HG03196 (cell line): ENCODE results near the gene WDR87.

Source experiments
- ATAC-seq: cut with Tn5 transposase; IDR thresholded peaks from one replicate; pipeline ENCODE4 v1.9.1; 2021; ENCODE audit not compliant: unreplicated experiment

Gene WDR87

DNA sequence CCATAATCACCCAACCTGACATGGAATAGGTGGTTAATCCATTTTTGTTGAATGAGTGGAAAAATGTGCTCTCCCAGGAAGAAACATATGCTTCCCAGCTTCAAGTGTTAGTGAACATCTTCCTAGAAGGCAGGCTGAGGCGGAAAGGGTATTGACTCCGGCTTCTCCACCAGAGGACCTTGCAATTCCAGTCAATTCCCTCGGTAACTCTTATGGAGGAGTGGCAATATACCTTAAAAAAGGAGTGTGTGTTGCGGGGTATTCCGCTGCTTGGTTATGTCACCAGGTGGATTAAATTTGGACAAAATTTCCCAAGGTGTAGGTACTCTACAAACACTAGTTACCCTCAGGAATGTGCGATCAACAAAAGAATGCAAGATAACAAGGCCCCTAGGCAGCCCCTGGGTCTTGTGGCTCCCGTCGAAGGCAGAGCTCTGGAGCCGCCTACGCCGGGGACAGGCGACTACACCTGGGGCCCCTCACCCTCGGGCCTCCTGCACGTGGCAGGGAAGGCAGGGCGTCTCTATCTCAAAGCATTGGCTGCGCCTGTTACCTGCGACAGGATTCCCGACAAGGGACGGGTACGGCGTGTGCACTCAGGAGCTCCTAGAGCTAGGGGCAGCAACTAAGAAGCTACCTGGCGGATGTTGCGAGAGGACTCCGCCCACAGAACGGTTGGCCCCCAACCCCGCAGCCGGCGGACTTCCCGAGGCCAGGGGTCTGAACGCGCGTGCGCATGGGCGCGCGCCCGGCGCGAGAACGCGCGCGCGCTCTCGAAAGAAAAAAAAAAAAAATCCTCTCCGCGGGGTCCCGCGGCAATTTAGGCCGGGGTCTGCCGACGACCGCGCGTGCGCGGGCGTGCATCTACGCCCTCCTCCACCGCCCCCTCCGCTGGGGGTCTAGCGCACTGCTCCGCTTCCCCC, at the start of gene WDR87:
Gene WDR87, minus strand, starts transcription at position 649 of the 923 bp plus-strand sequence. CDS start 8,355 bp downstream, outside the sequence.
- peak; percentile 30 for ATAC-seq

DNA sequence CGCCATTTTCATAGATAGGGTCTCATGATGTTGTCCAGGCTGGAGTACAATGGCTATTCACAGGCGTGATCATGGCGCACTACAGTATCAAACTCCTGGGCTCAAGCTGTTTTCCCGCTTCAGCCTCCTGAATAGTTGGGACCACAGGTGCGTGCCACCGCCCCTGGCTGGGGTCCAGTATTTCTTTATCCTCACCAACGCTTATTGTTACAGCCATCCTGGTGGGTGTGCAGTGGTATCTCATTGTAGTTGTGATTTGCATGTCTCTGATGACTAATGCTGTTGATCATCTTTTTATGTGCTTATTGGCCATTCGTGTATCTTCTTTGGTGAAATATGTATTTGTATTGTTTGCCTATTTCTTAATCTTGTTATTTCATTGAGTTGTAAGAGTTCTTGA, 49.6 kb upstream of the WDR87 start:
- no peak for ATAC-seq

DNA sequence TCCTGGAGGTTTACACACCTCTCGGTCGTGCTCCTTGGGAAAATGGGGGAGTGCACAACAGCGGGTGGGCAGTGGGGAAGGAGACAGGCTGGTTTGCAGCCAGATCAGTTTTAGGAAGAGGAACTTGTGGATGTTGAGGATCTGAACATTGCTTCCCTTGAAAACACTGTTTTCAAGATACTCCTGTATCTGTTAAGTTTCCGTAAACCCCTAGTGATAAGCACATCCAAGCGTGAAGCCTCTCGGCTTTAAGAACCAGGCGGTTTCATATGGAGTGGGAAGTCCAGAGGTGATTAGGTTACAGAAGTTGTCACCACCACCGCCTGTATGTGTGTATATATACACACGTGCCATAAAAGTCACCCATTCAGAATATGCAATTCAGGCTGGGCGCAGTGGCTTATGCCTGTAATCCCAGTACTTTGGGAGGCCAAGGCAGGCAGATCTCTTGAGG, 48.1 kb upstream of the WDR87 start:
- no peak for ATAC-seq

DNA sequence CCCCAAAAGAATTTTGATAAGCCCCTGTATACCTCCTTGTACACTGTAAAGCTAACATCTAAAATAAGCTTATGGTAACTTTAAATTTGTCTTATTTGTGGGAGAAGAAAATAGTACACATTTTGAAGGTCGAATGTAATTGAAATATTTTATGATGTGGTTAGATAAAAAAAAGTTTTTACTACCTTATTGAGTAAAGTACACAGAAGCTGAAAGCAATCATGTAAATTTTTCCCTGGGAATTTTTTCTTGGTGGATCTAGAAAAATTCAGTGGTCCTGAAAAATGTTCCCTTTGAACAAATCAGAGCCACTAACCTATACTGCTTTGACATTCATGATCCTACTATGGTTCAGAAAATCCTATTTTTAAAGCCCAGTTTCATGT, 47.5 kb upstream of the WDR87 start:
- no peak for ATAC-seq

DNA sequence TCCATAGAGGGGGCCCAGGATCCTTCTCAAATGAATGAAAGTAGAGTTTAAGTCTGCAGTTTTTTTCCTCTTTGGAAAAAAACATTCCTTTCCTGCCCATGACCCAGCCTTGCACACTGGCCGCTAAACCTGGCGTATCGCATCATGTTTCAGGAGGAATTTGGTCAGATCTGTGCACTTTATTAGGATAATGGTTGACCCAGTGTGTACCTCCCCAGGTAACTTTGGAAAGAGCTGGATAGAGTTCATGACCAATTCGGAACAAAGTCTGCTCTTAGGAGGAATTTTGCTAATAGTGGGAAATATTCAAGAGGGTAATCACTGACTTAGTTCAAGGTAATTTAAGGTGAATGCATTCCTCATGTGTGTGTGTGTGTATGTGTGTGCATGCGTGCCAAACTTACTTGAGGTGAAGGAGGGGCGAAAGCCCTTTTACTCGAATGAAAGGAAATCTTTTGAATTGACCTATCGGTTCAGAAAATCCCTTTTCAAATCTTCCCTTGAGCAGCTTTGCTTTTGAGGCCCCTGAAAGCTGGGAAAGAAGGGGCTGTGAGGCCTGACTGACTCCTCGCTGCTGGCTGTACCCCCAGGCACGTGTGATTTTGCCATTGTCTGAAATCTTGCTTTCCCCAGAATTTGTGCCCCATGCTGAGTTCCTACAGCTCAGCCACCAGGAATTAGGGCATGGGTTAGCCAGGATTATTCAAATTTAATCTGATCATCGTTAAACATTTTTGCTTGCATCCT, 47.0 kb upstream of the WDR87 start:
- no peak for ATAC-seq

DNA sequence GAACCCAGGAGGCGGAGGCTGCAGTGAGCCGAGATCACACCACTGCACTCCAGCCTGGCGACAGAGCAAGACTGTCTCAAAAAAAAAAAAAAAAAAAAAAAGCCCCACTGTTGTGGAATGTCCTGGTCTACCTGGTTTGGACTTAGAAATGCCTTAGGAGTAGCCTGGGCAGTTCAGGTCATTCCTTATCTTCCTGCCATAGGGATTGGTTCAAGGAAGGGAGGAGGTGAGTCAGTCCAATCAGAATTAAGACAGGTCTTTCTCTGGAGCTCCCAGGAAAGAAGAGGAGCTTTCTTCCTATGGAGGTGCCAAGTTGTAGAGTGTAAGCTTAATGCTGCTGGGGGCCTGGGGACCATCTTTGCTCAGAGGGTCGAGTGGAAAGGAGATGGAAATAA, 45.4 kb upstream of the WDR87 start:
- ATAC-seq = no peak

DNA sequence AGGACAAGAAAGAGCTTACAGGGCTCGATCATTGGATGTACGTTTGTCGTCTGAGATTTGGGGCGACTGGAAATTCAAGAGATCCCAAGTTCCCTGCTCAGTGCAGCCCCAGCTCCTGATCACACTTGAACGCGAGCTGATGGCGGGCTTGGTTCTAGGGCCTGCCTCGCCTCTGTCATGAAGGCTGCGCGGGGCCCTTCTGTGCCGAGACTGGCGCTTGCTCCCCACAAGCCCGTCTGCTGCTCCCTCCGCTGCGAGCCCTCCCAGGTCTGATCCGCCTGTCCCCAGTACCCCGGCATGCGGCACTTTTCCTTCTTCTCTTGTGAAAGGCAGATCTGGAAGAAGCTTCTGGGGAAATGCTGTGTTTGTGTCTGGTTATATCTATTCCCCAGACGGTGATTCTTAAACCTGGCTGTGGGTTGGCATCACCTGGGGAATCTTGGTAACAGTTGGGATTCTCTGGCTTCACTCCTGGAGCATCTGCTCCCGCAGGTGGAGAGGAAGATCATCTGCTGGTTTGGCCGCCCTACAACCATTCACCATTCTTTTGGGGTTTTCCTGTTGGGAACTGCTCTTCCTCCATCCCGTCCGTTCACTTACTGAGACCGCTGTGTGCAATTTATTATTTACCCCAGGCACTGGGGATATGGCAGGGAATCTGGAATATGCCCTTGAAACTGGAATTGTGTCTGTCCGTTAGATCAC, 44.2 kb upstream of the WDR87 start:
- no peak for ATAC-seq

DNA sequence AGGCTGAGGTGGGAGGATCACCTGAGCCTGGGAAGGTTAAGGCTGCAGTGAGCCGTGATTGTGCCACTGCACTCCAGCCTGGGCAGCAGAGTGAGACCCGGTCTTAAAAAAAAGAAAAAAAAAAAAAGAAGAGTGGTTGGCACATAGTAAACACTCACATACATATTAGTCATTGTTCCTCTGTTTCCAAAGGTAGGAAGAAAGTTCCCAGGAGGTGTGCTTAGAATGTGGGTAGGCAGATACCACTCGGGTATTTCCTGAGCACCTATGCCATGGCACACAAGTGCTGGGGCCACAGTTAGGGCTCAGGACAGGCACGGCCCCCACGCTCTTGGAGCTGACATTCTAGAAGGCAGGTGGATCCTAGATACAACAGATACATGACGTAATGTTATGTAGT, 42.0 kb upstream of the WDR87 start:
- no peak for ATAC-seq

DNA sequence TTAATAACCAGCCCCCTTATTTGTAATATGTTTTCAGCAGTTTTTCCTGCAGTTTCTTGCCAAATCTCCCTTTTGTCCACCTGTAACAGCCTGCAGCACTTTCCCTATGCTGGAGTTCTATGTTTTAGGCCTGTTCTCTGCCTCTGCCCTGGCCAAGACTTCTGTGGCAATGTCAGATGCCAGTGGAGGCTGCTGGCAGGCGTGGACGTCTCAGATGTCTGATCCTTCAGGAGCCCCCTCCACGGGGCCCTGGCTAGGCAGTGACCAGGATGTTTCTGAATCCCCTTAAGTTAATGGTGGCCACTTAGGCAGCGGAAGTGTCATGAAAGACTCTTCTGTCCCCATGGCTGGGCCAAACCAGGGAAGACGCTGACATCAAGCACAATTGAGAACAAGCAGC, 41.4 kb upstream of the WDR87 start:
- ATAC-seq = no peak

DNA sequence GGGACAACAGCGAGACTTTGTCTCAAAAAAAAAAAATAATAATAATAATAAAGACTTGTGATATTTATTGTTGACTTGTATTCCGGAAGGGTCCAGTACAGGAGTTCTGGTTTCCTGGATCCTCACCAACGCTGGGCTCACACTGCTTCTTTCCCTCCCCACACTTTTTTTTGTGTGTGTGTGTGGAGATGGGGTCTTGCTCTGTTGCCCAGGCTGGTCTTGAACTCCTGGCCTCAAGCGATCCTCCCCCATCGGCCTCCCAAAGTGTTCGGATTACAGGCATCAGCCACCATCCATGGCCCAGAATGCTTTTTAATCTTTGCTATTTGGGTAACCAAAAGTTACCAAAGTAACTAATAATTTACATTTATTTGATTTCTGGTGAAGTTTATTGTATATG, 39.7 kb upstream of the WDR87 start:
- ATAC-seq = no peak

DNA sequence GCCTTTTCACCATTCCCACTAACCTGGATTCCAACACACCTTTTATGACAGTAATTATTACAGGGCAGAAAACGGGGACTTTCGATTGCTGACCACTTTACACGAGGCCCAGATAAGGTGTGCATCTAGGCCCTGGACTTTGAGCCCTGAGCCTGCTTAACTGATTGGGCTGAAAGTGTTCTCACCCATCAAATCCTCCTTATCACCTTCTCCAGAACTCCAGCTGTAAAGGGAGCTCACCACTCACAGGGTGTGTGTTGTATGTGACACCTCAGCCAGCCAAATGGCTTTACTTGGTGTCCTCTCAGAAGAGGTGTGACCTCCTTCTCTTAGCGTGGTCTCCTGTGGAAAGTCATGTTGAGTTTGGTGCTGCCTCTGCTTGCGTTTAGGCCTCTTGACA, 37.1 kb upstream of the WDR87 start:
- no peak for ATAC-seq

DNA sequence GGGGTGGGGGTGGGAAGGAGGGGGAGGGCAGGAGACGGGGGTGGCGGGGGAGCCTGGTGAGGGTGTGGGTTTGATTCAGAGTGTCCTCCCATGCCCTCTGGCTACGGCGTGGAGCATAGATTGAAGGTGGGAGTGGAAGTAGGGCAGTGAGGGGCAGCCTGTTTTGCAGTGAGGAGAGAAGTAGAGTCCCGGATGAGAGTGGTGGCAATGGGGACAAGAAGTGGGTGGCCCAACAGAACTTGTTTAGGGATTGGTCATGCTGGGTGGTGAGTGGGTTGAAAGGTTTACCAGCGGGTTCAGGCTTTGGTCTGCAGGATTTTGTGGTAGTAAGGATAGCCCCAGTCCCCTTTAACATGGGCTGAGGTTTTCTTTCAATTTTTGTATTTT, 36.1 kb upstream of the WDR87 start:
- ATAC-seq = no peak

DNA sequence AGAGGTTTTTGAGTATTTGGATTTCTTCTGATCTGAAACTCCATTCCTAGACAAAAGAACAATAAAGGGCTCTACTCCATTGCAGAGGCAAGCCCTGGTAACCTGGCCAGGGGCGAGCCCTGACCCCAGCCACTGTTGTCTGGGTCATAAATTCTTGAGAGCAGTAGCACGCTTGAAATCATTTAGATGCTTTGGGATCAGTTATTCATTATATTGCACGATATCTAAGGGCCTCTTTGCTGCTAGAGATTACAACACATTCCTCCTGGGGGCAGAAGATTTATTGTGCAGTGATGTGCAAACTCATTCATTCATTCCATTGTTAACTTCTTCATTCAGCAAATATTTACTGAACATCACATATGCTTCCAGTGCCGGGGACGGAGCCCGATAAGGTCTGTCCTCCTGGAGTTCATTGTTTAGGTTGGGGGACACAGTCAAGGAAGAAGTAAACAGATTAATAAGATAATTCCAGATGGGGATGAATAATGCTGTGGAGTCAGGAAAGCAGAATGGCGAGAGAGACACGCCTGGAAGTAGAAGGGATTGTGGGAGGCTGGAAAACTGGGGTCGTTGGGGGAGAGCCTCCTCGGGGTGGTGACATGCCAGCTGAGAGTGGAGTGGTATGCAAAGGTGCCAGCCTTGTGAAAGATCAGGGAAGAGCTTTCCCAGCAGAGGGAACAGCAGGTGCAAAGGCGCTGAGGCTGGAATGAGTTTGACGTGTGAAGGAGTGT, 35.6 kb upstream of the WDR87 start:
- no peak for ATAC-seq

DNA sequence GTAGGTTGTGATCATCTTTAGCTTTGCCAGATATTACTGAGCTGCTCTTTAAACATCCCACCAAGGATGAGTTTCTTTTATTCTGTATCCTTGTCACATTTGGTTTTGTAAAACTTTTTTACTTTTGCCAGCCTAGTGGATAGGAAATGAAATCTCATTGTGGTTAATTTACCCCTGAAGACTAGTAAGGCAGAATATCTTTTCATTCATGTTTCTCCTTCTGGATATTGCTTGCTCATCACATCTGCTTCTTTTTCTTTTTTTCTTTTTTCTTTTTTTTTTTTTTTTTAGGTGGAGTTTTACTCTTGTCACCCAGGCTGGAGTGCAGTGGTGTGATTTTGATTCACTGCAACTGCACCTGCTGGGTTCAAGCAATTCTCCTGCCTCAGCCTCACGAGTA, 32.0 kb upstream of the WDR87 start:
- no peak for ATAC-seq

DNA sequence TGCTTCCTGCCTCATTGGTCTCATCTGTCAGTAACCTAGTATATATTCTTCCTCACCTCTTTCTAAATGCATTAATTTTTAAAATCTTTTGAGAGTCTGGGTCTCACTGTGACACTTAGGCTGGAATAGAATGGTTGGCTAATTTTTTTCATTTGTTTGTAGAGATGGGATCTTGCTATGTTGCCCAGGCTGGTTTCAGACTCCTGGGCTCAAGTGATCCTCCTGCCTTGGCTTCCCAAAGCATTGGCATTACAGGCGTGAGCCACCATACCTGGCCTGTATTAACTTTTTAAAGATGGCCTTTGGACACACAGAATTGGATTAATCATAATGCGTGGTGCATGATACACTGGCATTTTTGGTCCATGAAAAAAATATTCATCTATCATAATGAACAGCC, 30.5 kb upstream of the WDR87 start:
- no peak for ATAC-seq

DNA sequence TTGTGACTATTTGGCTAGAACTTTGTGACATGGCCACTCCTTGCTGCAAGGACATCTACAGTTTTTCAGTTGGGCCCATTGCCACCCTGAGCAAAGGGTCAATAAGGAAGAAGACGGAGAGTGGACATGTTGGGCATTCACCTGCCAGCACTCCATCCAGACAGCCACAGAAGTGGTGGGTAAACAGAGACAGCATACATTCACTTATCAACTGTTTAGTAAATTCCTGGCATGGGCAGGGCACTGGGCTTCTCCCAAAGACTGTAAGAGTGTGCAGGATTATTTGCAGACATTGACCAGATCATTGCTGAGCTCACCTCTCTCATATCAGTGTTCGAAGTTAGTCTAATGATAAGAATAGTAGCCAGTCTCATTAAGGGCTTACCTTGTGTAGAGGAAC, 29.8 kb upstream of the WDR87 start:
- ATAC-seq = no peak

DNA sequence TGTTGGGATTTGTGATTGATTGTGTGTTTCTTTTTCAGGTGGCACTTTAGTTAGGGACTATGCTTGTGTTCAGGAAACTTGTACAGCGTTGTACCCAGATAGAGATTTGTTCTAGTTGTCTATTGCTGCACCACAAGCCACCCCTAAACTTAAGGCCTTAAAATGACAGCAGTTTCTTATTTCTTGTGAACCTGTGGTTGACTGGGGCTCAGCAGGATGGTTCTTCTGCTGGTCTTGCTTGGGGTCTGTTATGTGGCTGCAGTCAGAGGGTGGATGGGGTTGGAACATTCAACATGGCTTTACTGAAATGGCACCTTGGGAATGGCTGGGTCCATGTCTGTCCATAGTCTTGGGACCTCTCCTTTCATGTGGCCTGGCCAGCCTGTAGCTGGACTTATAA, 28.9 kb upstream of the WDR87 start:
- ATAC-seq = no peak

DNA sequence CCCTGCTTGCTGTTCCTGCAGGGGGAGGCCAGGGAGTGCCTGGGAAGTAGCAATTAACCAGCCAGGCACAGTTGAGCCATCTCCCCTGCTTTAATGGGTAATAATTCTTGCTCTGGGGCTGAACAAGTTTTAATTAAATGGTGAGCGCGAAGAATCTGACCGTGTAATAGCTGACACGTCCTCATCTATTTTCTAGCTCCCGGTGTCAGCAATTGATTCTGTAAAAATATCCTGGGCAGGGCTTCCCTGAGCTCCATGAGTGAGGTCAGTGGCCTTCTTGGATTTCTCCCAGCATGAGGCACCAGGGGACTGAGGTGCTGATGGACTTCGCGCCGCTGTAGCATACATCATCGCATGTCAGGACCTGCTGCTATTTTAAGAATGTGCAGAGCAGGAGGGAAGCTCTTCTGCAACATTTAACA, 27.6 kb upstream of the WDR87 start:
- ATAC-seq = no peak

DNA sequence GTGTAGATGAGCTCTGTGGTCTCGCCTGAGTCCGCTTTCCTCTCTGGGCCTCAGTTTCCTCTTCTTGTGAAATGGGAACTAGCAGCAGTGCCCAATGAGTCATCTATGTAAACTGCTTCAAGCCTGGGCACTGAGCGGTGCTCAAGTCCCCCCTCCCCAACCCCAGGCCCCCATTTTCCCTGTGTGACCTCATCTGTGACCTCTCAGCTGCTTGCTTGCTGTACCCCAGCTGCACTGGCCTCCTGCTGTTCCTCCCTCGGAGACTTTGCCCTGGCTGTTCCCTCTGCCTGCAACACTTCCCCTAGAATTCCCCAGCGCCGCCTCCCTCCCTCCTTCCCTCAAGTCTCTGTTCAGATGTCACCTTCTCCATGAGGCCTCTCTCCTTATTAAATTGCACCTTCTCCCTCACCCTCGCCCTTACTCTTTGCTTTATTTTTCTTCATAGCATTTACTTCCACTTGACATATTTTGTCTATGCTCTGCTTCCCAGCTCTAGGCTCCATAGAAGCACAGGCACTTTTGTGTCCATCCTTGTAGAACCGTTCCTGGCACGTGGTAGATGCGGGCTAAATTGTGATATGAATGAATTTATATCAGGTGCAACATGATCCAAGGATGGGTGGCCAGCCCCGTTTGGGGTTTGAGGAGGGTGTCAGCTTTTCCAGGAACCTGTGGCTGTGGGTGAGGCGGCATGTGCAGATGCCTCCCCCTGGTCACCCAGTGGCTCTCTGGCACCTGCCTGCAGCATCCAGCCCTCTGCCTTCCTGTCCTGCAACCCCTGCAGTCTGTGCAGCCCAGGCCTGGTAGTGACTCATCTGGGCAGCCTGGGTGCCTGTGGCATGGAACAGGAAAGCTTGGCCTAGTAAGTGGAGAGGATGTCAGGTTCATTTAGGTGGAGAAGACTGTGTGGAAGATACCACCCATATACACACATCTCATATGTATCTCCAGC, 26.9 kb upstream of the WDR87 start:
- ATAC-seq = no peak
